Stimulated activated CD8-positive, alpha-beta memory T cell treated with anti-CD3 and anti-CD28 coated beads, Interleukin-4, amount 100 ng/mL, for 4 hours (primary cell): ENCODE results near the gene PLVAP.

Experiments used
- DNase-seq, 2 donors: peaks; one replicate each; pipeline ENCODE4 v3.0.0-alpha.2; 2020; ENCODE audit warnings: low read depth in 2 of 2, low spot score in 1 of 2

PLVAP gene

DNA sequence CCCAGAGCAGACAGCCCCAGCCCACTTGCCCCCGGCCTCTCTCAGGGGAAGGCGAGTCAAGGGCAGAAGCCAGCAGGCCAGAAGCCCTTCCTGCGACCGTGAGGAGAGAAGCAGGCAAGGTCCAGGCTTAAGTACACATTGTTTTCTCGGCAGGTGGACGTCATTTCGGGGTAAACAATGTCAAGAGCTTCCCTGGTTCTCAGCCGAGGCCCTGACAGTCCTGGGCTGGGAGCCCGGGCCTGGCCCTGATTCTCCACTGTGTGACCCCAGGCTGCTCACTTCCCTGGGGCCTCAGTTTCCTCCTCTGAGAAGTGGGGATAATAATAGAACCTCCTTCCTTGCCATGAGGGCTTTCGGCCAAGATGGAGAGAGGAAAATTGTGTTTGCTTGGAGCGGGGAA is 19.4 kb downstream of the PLVAP start:
- DNase-seq: no peak

DNA sequence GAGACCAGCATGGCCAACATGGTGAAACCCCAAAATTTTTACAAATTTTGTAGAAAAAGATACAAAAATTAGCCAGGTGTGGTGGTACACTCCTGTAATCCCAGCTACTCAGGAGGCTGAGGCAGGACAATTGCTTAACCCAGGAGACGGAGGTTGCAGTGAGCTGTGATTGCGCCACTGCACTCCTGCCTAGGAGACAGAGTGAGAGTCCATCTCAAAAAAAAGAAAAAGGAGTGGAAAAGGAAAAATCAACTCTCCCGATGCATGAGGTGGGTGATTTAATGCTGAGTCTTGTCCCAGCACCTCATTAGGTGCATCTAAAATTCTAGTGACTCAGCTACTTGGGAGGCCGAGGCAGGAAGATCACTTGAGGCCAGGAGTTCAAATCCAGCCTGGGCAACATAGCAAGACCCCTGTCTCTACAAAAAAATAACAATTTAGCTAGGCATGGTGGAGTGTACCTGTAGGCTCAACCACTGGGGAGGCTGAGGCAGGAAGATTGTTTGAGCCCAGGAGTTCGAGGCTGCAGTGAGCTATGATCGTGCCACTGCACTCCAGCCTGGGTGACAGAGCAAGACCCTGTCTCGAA is 20.0 kb downstream of the PLVAP start:
- DNase-seq: no peak

GRCh38 chr19:17353386-17353785 is 23.8 kb downstream of the PLVAP start:
- no peak for DNase-seq

GRCh38 chr19:17352608-17353280 is 24.4 kb downstream of the PLVAP start:
- no peak for DNase-seq

DNA sequence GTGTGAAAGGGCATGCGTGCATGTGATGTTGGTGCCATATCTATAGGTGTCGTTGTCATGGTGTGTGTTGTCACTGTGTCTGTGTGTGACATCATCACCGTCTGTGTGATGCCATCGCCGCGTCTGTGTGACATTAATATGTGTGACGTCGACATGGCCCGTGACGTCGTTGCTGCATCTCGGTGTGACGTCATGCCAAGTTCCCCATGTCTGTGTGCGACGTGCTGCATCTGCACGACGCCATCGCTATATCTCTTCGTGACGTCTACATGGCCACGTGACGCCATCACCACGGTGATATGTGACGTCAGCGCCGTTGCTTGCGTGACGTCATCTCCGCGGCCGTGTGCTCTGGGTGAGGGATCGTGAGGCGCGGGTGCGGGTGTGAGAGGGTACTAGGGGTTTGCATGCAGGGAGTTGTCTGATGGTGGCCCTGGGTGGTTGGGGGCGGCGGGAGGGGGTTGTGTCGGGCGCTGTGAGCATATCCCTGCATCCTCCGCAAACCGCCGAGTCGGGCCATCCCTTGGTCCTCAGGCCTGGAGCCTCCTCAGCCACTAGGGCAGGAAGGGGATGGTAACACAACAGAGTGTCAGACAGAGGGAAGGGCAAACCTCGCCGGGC is 25.2 kb downstream of the PLVAP start:
- no peak for DNase-seq

DNA sequence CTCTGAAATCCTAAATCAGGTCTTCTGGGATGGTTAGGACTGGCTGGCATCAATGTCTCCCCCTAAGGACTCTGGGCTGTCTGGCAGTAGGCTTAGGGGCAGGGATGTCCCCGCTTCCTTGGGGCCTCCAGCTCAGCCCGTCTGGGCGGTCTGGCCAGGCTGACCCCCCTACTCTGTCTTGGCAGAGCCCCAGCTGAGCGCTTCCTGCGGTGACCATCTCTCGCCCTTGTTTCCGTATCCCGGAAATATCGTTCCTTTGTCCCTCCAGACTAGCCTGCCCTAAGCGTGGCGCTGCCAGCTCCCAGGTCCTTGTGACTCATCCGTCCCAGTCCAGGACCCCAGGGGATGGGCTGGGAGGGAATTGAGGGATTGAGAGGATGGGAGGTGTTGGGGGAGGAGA is 28.4 kb downstream of the PLVAP start:
- no peak for DNase-seq

DNA sequence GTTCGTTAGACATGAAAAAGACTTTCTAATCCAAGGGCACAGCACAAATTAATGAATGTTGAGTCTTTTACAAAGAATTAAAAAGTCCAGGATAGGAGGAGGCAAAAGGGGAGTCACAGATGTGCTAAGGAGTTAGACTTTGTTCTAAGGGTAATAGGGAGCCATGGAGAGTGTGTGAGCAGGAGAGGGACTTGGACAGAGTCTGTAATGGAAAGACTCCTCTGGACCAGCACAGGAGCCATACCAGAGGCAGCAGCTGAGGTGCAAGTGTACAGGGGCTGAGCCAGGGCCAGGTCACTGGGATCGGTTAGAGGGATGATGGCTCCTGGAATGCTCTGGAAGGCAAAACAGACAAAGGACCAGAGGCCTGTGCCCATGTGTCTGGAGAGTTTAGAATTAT is 29.3 kb downstream of the PLVAP start:
- DNase-seq: no peak

- no peak for DNase-seq
Observed at GRCh38 chr19:17347361-17347760, 29.8 kb downstream of the PLVAP start.

GRCh38 chr19:17346109-17346671 is 31.0 kb downstream of the PLVAP start:
- DNase-seq: peak; percentile 46 to 65

DNA sequence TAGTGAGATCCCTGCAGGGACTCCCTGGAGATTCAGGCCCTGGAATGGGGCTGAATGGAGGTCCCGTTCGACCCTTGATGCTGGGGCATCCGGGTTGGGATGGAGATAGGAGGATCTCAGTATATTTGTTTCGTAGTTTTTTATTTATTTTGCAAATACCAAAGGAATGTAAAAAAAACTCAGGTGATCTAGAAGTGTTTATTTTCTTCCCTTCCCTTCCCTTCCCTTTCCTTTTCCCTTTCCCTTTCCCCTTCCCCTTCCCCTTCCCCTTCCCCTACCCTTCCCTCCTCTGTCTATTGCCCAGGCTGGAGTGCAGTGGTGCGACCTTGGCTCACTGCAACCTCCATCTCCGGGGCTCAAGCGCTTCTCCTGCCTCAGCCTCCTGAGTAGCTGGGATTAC is 35.3 kb downstream of the PLVAP start:
- DNase-seq: no peak

DNA sequence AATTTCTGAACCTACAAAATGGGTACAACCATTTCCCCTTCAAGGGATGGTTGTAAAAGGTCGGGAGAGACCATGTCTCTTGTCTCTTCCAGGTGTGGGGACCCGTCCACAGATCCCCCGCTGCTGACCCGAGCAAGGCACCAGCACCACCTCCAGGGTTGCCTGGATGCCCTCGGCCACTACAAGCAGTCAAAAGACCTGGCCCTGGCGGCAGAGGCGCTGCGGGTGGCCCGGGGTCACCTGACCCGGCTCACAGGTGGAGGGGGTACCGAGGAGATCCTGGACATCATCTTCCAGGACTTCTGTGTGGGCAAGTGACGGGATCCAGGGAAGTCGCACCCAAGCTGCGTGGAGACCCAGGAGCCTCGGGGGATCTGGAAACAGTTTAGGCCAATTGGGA is 35.8 kb downstream of the PLVAP start:
- no peak for DNase-seq

- DNase-seq: no peak
Observed at GRCh38 chr19:17340871-17341357, 36.2 kb downstream of the PLVAP start.

DNA sequence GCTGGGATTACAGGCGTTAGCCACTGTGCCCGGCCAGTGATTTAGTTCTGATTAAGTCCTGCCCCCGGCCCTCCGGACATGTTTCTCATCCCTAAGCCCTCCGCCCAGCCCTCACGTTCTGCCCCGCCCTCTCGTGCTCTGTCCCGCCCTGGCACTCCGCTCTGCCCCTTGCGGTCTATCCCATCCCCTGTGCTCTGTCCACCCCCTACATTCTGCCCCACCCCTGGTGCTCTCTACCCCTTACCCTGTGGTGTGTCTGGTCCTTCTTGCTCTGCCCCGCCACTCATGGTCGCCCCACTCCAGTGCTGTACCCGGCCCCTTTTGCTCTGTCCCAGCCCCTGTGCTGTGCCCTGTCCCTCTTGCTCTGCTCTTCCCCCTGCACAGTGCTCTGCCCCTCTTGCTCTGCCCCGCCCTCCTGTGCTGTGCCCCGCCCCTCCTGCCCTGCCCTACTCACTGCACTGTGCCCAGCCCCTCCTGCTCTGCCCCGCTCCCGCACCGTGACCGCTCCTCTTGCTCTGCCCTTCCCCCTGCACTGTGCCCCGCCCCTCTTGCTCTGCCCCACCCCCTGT is 36.8 kb downstream of the PLVAP start:
- DNase-seq: no peak

- no peak for DNase-seq
Observed at GRCh38 chr19:17339088-17339741, 37.9 kb downstream of the PLVAP start.

DNA sequence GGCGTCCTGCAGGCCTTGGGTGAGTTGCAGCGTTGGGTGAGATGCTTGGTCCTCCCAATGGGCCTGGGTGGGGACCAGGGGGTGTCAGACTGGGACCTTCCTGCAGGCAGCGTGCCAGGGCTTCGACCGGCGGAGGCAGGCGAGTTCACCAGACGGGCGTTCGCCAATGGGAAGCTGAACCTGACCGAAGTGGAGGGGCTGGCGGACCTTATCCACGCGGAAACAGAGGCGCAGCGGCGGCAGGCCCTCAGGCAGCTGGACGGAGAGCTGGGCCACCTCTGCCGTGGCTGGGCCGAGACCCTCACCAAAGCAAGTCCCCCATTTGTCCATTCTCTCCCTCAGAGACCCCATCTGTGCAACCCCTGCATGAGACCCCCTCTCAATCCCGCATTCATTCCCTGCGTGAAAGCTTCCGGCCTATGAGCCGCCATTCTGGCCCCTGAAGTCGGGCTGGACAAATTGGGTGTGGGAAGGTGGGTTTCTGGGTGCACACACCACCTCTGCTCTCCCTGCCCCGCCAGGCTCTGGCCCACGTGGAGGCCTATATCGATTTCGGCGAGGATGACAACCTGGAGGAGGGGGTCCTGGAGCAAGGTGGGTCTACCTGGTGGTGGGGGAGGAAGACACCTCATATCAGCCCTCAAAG is 38.6 kb downstream of the PLVAP start:
- no peak for DNase-seq

- DNase-seq: no peak
Observed at GRCh38 chr19:17337675-17338432, 39.3 kb downstream of the PLVAP start.

- DNase-seq: peak; percentile 89 to 96
Observed at GRCh38 chr19:17336872-17337674, 40.1 kb downstream of the PLVAP start, which contains the start of gene GTPBP3. Gene GTPBP3, plus strand, starts transcription at chr19:17337553. Its CDS starts 59 bp downstream, at chr19:17337612.

- no peak for DNase-seq
Observed at GRCh38 chr19:17335575-17335974, 41.6 kb downstream of the PLVAP start.
